Measurements from ENCODE around the gene FAM98B. TPM values are rescaled to one million over a fixed set of nuclear protein-coding genes. Genes with fewer than 3 reads are reported as not detected.

Gene FAM98B
- total and polyA plus RNA-seq, 2 donors (not counting 1 experiment from before 2014, with no cell fraction given): 4.8 to 9.0 TPM

- no peaks in the 10 kb centered on the region for H4K20me1 ChIP-seq (ENCODE audit: control insufficient read depth, extremely low read depth, insufficient read depth, low read length)
- no peaks in the 10 kb centered on the region for H3K4me1 ChIP-seq (ENCODE audit: control insufficient read depth, extremely low read depth, insufficient read depth, low read length)
- no peak overlapping the region for H3K4me3 ChIP-seq (replicated peaks in 1 of 4; ENCODE audit: control extremely low read depth in 1 of 4, insufficient read depth in 1 of 4, low read depth in 3 of 4, low read length in 4 of 4)
- H3K27me3 ChIP-seq (ENCODE audit: control insufficient read depth, insufficient read depth, low read length): peaks cover 11% of the 10 kb centered on the region
- DNase-seq (ENCODE audit: low read depth in 2 of 2): peak in 1 of 2 donors; percentile 17
- no peaks in the 10 kb centered on the region for H3K9me3 ChIP-seq (ENCODE audit: control insufficient read depth, insufficient read depth, low read depth, low read length)
- H3K79me2 ChIP-seq (ENCODE audit: control insufficient read depth, insufficient read depth, low read length): no peaks in the 10 kb centered on the region
- H3K4me2 ChIP-seq (ENCODE audit: extremely low read depth, insufficient read depth, low read length): no peak overlapping the region
- no peak overlapping the region for H3K27ac ChIP-seq (ENCODE audit: insufficient read depth, low read length)
- H3K9ac ChIP-seq (ENCODE audit: insufficient read depth, low read length): no peak overlapping the region
- H2AFZ ChIP-seq (ENCODE audit: low read length): no peak overlapping the region
- TF ChIP-seq EZH2 (IDR thresholded peaks at IDR 0.05; ENCODE audit: low read length, missing control alignments): no peak
- TF ChIP-seq, protein P1, sequence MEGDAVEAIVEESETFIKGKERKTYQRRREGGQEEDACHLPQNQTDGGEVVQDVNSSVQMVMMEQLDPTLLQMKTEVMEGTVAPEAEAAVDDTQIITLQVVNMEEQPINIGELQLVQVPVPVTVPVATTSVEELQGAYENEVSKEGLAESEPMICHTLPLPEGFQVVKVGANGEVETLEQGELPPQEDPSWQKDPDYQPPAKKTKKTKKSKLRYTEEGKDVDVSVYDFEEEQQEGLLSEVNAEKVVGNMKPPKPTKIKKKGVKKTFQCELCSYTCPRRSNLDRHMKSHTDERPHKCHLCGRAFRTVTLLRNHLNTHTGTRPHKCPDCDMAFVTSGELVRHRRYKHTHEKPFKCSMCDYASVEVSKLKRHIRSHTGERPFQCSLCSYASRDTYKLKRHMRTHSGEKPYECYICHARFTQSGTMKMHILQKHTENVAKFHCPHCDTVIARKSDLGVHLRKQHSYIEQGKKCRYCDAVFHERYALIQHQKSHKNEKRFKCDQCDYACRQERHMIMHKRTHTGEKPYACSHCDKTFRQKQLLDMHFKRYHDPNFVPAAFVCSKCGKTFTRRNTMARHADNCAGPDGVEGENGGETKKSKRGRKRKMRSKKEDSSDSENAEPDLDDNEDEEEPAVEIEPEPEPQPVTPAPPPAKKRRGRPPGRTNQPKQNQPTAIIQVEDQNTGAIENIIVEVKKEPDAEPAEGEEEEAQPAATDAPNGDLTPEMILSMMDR (conservative IDR thresholded peaks at IDR 0.05 in 1 of 2, IDR thresholded peaks at IDR 0.05 in 1 of 2; ENCODE audit: low read depth in 1 of 2, low read length in 2 of 2): no peak
- no peaks in the 10 kb centered on the region for H3K36me3 ChIP-seq (ENCODE audit: control insufficient read depth, insufficient read depth, low read length)
These were observed 32.7 kb upstream of the FAM98B start for GRCh38 chr15:38421069-38421690.

DNA sequence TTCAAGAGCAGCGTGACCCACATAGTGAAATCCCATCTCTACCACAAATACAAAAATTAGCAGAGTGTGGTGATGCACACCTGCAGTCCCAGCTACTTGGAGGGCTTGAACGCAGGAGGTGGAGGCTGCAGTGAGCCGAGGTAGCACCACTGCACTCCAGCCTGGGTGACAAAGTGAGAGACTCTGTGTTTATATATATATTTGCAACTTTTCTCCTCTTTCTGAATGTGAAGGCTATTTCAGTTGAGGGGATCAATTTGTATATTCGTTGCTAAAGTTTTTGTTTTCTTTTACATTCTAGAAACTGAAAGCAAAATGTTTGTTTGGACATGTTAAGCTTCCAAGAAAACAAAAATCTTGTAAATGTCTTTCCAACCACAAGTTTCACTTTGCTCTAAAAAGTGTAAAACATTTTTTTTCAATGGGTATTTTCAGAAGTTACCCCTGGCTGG, 29.8 kb upstream of the FAM98B start:
- Histone ChIP-seq H3K27ac (ENCODE audit: insufficient read depth, low read length) (no peak overlapping the region), H3K4me1 (ENCODE audit: control insufficient read depth, extremely low read depth, insufficient read depth, low read length) (no peaks in the 10 kb centered on the region), H2AFZ (ENCODE audit: low read length) (no peak overlapping the region), H3K27me3 (ENCODE audit: control insufficient read depth, insufficient read depth, low read length) (peaks cover 17% of the 10 kb centered on the region), H3K79me2 (ENCODE audit: control insufficient read depth, insufficient read depth, low read length) (no peaks in the 10 kb centered on the region), H4K20me1 (ENCODE audit: control insufficient read depth, extremely low read depth, insufficient read depth, low read length) (no peaks in the 10 kb centered on the region), H3K9ac (ENCODE audit: insufficient read depth, low read length) (no peak overlapping the region), H3K4me2 (ENCODE audit: extremely low read depth, insufficient read depth, low read length) (no peak overlapping the region), H3K9me3 (ENCODE audit: control insufficient read depth, insufficient read depth, low read depth, low read length) (no peaks in the 10 kb centered on the region), H3K36me3 (ENCODE audit: control insufficient read depth, insufficient read depth, low read length) (no peaks in the 10 kb centered on the region), H3K4me3 (replicated peaks in 1 of 4; ENCODE audit: control extremely low read depth in 1 of 4, insufficient read depth in 1 of 4, low read depth in 3 of 4, low read length in 4 of 4) (no peak overlapping the region)
- DNase-seq (ENCODE audit: low read depth in 2 of 2): no peak
- TF ChIP-seq, protein P1 (conservative IDR thresholded peaks at IDR 0.05 in 1 of 2, IDR thresholded peaks at IDR 0.05 in 1 of 2; ENCODE audit: low read depth in 1 of 2, low read length in 2 of 2): no peak
- no peak for TF ChIP-seq EZH2 (IDR thresholded peaks at IDR 0.05; ENCODE audit: low read length, missing control alignments)

GRCh38 chr15:38425269-38425668, 28.7 kb upstream of the FAM98B start:
- H3K79me2 ChIP-seq (ENCODE audit: control insufficient read depth, insufficient read depth, low read length): no peaks in the 10 kb centered on the region
- H3K27ac ChIP-seq (ENCODE audit: insufficient read depth, low read length): no peak overlapping the region
- H3K27me3 ChIP-seq (ENCODE audit: control insufficient read depth, insufficient read depth, low read length): peaks cover 13% of the 10 kb centered on the region
- no peaks in the 10 kb centered on the region for H3K4me1 ChIP-seq (ENCODE audit: control insufficient read depth, extremely low read depth, insufficient read depth, low read length)
- no peak overlapping the region for H3K9ac ChIP-seq (ENCODE audit: insufficient read depth, low read length)
- DNase-seq (ENCODE audit: low read depth in 2 of 2): no peak
- H3K9me3 ChIP-seq (ENCODE audit: control insufficient read depth, insufficient read depth, low read depth, low read length): no peaks in the 10 kb centered on the region
- no peak overlapping the region for H3K4me2 ChIP-seq (ENCODE audit: extremely low read depth, insufficient read depth, low read length)
- no peak for TF ChIP-seq EZH2 (IDR thresholded peaks at IDR 0.05; ENCODE audit: low read length, missing control alignments)
- TF ChIP-seq, protein P1 (conservative IDR thresholded peaks at IDR 0.05 in 1 of 2, IDR thresholded peaks at IDR 0.05 in 1 of 2; ENCODE audit: low read depth in 1 of 2, low read length in 2 of 2): no peak
- no peak overlapping the region for H3K4me3 ChIP-seq (replicated peaks in 1 of 4; ENCODE audit: control extremely low read depth in 1 of 4, insufficient read depth in 1 of 4, low read depth in 3 of 4, low read length in 4 of 4)
- no peaks in the 10 kb centered on the region for H4K20me1 ChIP-seq (ENCODE audit: control insufficient read depth, extremely low read depth, insufficient read depth, low read length)
- no peaks in the 10 kb centered on the region for H3K36me3 ChIP-seq (ENCODE audit: control insufficient read depth, insufficient read depth, low read length)
- no peak overlapping the region for H2AFZ ChIP-seq (ENCODE audit: low read length)

Data from fibroblast of lung (primary cell).